Measurements from ENCODE around the gene MFAP5.

DNA sequence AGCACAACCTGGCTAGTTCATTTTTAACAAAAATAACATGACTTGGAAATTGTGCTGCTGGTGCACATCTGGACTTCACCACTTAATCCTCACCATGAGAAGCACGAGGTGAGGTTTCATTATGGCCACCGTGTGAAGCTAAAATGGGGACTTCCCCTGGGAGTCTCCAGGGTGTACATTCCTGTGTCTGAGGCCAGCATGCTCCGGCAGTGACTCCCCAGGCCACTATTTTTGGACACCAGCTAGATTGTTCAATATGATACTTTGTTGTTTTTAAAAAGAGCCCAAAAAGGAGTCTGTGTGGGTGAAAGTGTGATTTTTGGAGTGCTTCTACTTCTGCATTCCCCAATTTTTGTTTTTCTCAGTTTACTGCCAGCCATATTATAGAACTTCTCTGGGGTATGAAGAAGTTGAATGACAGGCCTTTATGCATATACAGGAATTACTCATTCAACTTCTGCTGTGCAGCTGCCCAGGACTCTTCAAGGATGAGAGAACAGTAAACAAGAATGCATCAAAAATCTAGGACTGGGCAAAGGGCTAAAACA is 33.1 kb downstream of the MFAP5 start:
- TF ChIP-seq, protein P1, sequence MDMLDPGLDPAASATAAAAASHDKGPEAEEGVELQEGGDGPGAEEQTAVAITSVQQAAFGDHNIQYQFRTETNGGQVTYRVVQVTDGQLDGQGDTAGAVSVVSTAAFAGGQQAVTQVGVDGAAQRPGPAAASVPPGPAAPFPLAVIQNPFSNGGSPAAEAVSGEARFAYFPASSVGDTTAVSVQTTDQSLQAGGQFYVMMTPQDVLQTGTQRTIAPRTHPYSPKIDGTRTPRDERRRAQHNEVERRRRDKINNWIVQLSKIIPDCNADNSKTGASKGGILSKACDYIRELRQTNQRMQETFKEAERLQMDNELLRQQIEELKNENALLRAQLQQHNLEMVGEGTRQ (IDR thresholded peaks at IDR 0.05; ENCODE audit: borderline replicate concordance, low read depth, low read length), result no peak
- TF ChIP-seq BHLHE40 (IDR thresholded peaks at IDR 0.05; ENCODE audit: borderline replicate concordance in 1 of 2, low read depth in 2 of 2, low read length in 1 of 2) (peak; percentile 76 to 89), ETV6 (conservative IDR thresholded peaks at IDR 0.05 in 1 of 2, IDR thresholded peaks at IDR 0.05 in 1 of 2; ENCODE audit: borderline replicate concordance in 1 of 2, low read depth in 1 of 2) (peak in 1 of 2 experiments; percentile 77; a peak in 1 of 4 replicates), RAD21 (IDR thresholded peaks at IDR 0.05; ENCODE audit: insufficient read depth, low read depth, low read length) (peak; percentile 3; the same call in 1 of the 2 replicates), YBX1 (IDR thresholded peaks at IDR 0.05) (no peak), POLR2AphosphoS2 (IDR thresholded peaks at IDR 0.05; ENCODE audit: low read depth, low read length) (no peak), NRF1 (conservative IDR thresholded peaks at IDR 0.05; ENCODE audit: low read depth, low read length) (no peak), SPI1 (IDR thresholded peaks at IDR 0.05; ENCODE audit: borderline replicate concordance, insufficient read depth, low read depth, low read length) (peak; percentile 61), EGR1 (IDR thresholded peaks at IDR 0.05; ENCODE audit: borderline replicate concordance in 1 of 2, low read depth in 2 of 2, low read length in 2 of 2) (0 out of 3 replicates have a peak, but pooled peaks of 1 of the 2 experiments have one; percentile 27), TAF1 (IDR thresholded peaks at IDR 0.05; ENCODE audit: borderline replicate concordance, low read depth, low read length) (0 out of 2 replicates have a peak, but pooled peaks have one; percentile 30)
- TF ChIP-seq, protein P2, sequence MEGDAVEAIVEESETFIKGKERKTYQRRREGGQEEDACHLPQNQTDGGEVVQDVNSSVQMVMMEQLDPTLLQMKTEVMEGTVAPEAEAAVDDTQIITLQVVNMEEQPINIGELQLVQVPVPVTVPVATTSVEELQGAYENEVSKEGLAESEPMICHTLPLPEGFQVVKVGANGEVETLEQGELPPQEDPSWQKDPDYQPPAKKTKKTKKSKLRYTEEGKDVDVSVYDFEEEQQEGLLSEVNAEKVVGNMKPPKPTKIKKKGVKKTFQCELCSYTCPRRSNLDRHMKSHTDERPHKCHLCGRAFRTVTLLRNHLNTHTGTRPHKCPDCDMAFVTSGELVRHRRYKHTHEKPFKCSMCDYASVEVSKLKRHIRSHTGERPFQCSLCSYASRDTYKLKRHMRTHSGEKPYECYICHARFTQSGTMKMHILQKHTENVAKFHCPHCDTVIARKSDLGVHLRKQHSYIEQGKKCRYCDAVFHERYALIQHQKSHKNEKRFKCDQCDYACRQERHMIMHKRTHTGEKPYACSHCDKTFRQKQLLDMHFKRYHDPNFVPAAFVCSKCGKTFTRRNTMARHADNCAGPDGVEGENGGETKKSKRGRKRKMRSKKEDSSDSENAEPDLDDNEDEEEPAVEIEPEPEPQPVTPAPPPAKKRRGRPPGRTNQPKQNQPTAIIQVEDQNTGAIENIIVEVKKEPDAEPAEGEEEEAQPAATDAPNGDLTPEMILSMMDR (IDR thresholded peaks at IDR 0.05 in 2 of 3, conservative IDR thresholded peaks at IDR 0.05 in 1 of 3; ENCODE audit: control insufficient read depth in 2 of 3, extremely low read depth in 1 of 3, insufficient read depth in 1 of 3, low read depth in 3 of 3, low read length in 3 of 3), result no peak
